HL-60 (cell line): ENCODE data around the gene GCNT3.
A peak's percentile ranks its signal among the peaks of the same experiment; 100 is the strongest.

ENCODE experiments used
- DNase-seq, 2 experiments: peaks; one replicate each; pipeline ENCODE4 v3.0.0-alpha.2; 2010 to 2020; ENCODE audit warnings: low read depth in 1 of 2, low spot score in 1 of 2
- H3K27ac ChIP-seq: fragments of 250-450 bp; sonication (Bioruptor Pico); replicated peaks from 2 replicates; pipeline ENCODE4 v1.5.1; 2020; ENCODE audit warnings: mild to moderate bottlenecking, moderate library complexity
- H3K27me3 ChIP-seq: fragments of 250-450 bp; sonication (Bioruptor Pico); 2 replicates; pipeline ENCODE4 v1.5.1; 2021; ENCODE audit warnings: mild to moderate bottlenecking, moderate library complexity; ENCODE audit not compliant: insufficient read depth, poor library complexity, severe bottlenecking
- H3K4me3 ChIP-seq: replicated peaks from 2 replicates; pipeline ENCODE4 v1.5.1; 2011; ENCODE audit warnings: mild to moderate bottlenecking, control low read depth, low read length; ENCODE audit not compliant: insufficient read depth
- GABPA ChIP-seq: IDR thresholded peaks from 2 replicates; pipeline ENCODE4 v1.6.1; 2012; ENCODE audit warnings: low read depth
- POLR2AphosphoS5 ChIP-seq: IDR thresholded peaks from 2 replicates; pipeline ENCODE4 v1.6.1; 2012; ENCODE audit warnings: low read depth
- REST ChIP-seq: IDR thresholded peaks from 2 replicates; pipeline ENCODE4 v1.6.1; 2012; ENCODE audit warnings: low read depth; ENCODE audit not compliant: insufficient replicate concordance
- SPI1 ChIP-seq: IDR thresholded peaks from 2 replicates; pipeline ENCODE4 v1.6.1; 2012; ENCODE audit warnings: low read depth, mild to moderate bottlenecking, borderline replicate concordance
- TF ChIP-seq, protein P1 (sequence below): IDR thresholded peaks from one replicate; pipeline ENCODE4 v1.5.1; 2011; ENCODE audit warnings: low read length, control low read depth, inconsistent platforms; ENCODE audit not compliant: insufficient read depth

The GCNT3 gene

GRCh38 chr15:59649603-59650002 is 38.0 kb downstream of the GCNT3 start:
- no peak for DNase-seq
- H3K4me3 ChIP-seq = no peak overlapping the region
- H3K27me3 ChIP-seq = no peaks in the 10 kb centered on the region
- no peak overlapping the region for H3K27ac ChIP-seq
- TF ChIP-seq POLR2AphosphoS5 = no peak
- TF ChIP-seq, protein P1, sequence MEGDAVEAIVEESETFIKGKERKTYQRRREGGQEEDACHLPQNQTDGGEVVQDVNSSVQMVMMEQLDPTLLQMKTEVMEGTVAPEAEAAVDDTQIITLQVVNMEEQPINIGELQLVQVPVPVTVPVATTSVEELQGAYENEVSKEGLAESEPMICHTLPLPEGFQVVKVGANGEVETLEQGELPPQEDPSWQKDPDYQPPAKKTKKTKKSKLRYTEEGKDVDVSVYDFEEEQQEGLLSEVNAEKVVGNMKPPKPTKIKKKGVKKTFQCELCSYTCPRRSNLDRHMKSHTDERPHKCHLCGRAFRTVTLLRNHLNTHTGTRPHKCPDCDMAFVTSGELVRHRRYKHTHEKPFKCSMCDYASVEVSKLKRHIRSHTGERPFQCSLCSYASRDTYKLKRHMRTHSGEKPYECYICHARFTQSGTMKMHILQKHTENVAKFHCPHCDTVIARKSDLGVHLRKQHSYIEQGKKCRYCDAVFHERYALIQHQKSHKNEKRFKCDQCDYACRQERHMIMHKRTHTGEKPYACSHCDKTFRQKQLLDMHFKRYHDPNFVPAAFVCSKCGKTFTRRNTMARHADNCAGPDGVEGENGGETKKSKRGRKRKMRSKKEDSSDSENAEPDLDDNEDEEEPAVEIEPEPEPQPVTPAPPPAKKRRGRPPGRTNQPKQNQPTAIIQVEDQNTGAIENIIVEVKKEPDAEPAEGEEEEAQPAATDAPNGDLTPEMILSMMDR = no peak
- TF ChIP-seq SPI1 = no peak
- TF ChIP-seq REST = no peak
- no peak for TF ChIP-seq GABPA

- H3K27me3 ChIP-seq = no peaks in the 10 kb centered on the region
- TF ChIP-seq, protein P1 = no peak
- TF ChIP-seq GABPA = no peak
- TF ChIP-seq POLR2AphosphoS5 = no peak
- no peak for TF ChIP-seq REST
- no peak overlapping the region for H3K27ac ChIP-seq
- DNase-seq = no peak
- no peak overlapping the region for H3K4me3 ChIP-seq
Observed at GRCh38 chr15:59654046-59654445, 42.5 kb downstream of the GCNT3 start.

- H3K4me3 ChIP-seq = peak within 1 kb of the TSS; percentile 83
- TF ChIP-seq REST (no peak), SPI1 (peak; percentile 50), POLR2AphosphoS5 (peak; percentile 94), GABPA (peak; percentile 84)
- peak within 1 kb of the TSS; percentile 93 for H3K27ac ChIP-seq
- DNase-seq = peak; percentile 89 to 98
- H3K27me3 ChIP-seq = no peaks in the 10 kb centered on the region
Observed at GRCh38 chr15:59656897-59657634, 45.5 kb downstream of the GCNT3 start, which contains the start of gene GTF2A2. TSS of gene GTF2A2 (minus strand) at chr15:59657515. CDS start at chr15:59652277, 5,238 bp downstream.
